Spleen (tissue), 11 donors: Measurements from ENCODE around the gene COL9A2. TPM values are rescaled to one million over a fixed set of nuclear protein-coding genes. Genes with fewer than 3 reads are reported as not detected.

Experiments used
- DNase-seq: peaks from one replicate; pipeline ENCODE4 v3.0.0-alpha.2; 2020
- H3K27ac ChIP-seq, 8 donors: fragments of 200-600 bp; sonication (generic) in 7 of 8; 1 replicate in 4 of 8; 2 replicates in 4 of 8; pipeline versions ENCODE4 v1.5.0 to v1.8.0; 2016 to 2021; ENCODE audit warnings: inconsistent platforms in 4 of 8, mild to moderate bottlenecking in 4 of 8, moderate library complexity in 1 of 8
- H3K27me3 ChIP-seq, 7 donors: fragments of 200-600 bp; sonication (generic) in 6 of 7; replicated peaks in 1 of 7; 1 replicate in 4 of 7; 2 replicates in 3 of 7; pipeline versions ENCODE4 v1.5.0 to v1.8.0; 2016 to 2021; ENCODE audit warnings: inconsistent platforms in 3 of 7, mild to moderate bottlenecking in 1 of 7
- H3K36me3 ChIP-seq, 6 donors: fragments of 200-600 bp; sonication (generic) in 5 of 6; 1 replicate in 4 of 6; 2 replicates in 2 of 6; pipeline versions ENCODE4 v1.5.0 to v1.8.0; 2016 to 2021; ENCODE audit warnings: inconsistent platforms in 2 of 6
- H3K4me1 ChIP-seq, 6 donors: fragments of 200-600 bp; sonication (generic) in 5 of 6; 1 replicate in 3 of 6; 2 replicates in 3 of 6; pipeline versions ENCODE4 v1.5.0 to v1.8.0; 2016 to 2021; ENCODE audit warnings: inconsistent platforms in 3 of 6
- H3K4me3 ChIP-seq, 8 donors: fragments of 200-600 bp; sonication (generic) in 7 of 8; 1 replicate in 4 of 8; 2 replicates in 4 of 8; pipeline versions ENCODE4 v1.5.0 to v1.8.0; 2016 to 2021; ENCODE audit warnings: inconsistent platforms in 4 of 8, mild to moderate bottlenecking in 4 of 8, moderate library complexity in 2 of 8
- H3K9me3 ChIP-seq, 8 donors: fragments of 200-600 bp; sonication (generic) in 7 of 8; 1 replicate in 4 of 8; 2 replicates in 4 of 8; pipeline versions ENCODE4 v1.5.0 to v1.8.0; 2016 to 2021; ENCODE audit warnings: inconsistent platforms in 4 of 8
- POLR2A ChIP-seq, 3 donors: fragments of 450-650 bp; IDR thresholded peaks; one replicate each; pipeline ENCODE4 v1.5.1; 2017; ENCODE audit warnings: antibody characterized with exemption in 3 of 3, mild to moderate bottlenecking in 1 of 3
- POLR2AphosphoS5 ChIP-seq, 3 donors: sonication (generic); formaldehyde crosslinking; IDR thresholded peaks; one replicate each; pipeline ENCODE4 v1.5.1; 2017; ENCODE audit warnings: antibody characterized with exemption in 3 of 3
- WGBS, 5 donors: extraction: QIAGEN DNeasy Blood & Tissue Kit in 3 of 5; methylation state at CpG; one replicate each; pipeline versions ENCODE4 v1.1.5 to v1.1.7; 2013 to 2018; 5-methylcytosine and 5-hydroxymethylcytosine counted together
- intact Hi-C: fragments of 100-400 bp; cut with DNase I; formaldehyde crosslinking; loops from one replicate; pipeline ENCODE4 v1.15.0; 2023; ENCODE audit warnings: low total_unique reads
- polyA plus RNA-seq, 3 donors: library from polyadenylated mRNA; stranded (reverse); fragments of 200-250 nt; gene quantifications; one replicate each; pipeline ENCODE4 v1.2.1, GENCODE V29; 2013
- total RNA-seq, 7 donors: library from RNA; depleted of rRNA in 3 of 7; stranded (reverse); fragments of >200 nt in 3 of 7; fragmentation: NEBNext Ultra II Directional in 4 of 7; extraction: Animal tissue kit (Norgen Biotek cat#: 25700) in 4 of 7; gene quantifications; one replicate each; pipeline versions ENCODE4 v1.1.0 to v1.2.1, GENCODE V29; 2016 to 2021
- TF ChIP-seq, protein P1 (sequence below), 11 experiments: fragments of 200-600 bp in 7 of 11; fragments of 450-650 bp in 4 of 11; sonication (generic) in 4 of 11; IDR thresholded peaks in 8 of 11; conservative IDR thresholded peaks in 3 of 11; 1 replicate in 7 of 11; 2 replicates in 4 of 11; pipeline versions ENCODE4 v1.4.0 to v1.8.0; 2016 to 2021; ENCODE audit warnings: antibody characterized with exemption in 11 of 11, inconsistent platforms in 4 of 11, mild to moderate bottlenecking in 1 of 11
- donor health status: healthy with polysubstance abuse.
- donor health status: DM: no; HTN: no; CAD: no; lungs with moderate emphysema.
- donor health status: DM: no; HTN: no; CAD: no.
- donor health status: Bipolar disorder and iron deficiency.
- donor health status: healthy.
- donor health status: DM: no; HTN: no; CAD: no.
- donor health status: DM: yes; HTN: yes; CAD: no.

Gene COL9A2
- total and polyA plus RNA-seq, 10 donors: 3.1 to 17.8 (median 7.8) TPM

DNA sequence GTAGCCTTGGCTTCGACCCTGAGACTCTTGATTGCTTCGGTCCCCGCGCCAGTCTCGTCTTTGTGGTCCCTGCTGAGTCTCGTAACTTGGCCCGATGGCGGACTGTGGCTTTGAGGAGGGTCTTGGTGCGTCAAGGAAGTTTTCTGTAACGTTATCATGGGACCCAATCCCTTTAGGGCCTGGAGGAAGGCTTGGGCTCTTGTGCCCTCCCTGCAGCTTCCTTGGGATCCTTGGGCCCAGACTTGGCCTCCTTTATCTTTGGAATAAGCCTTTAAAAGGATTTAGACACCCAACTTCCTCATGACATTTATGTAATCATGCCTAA lies 58.7 kb downstream of the COL9A2 start:
- Histone ChIP-seq H3K27me3 (no peaks in the 10 kb centered on the region), H3K4me3 (peak overlapping the region; percentile 72 to 98 (median 93)), H3K27ac (peak overlapping the region; percentile 91 to 98 (median 94)), H3K4me1 (peaks cover 24 to 75% (median 50%) of the 10 kb centered on the region in 6 donors), H3K36me3 (peaks cover 0 to 41% (median 31%) of the 10 kb centered on the region in 6 donors), H3K9me3 (no peaks in the 10 kb centered on the region)
- 0 to 2% (median 0%) methylated on average over 3 to 10 of the region's 10 CpGs for WGBS, 5 donors
- DNase-seq: no peak
- TF ChIP-seq POLR2A (IDR thresholded peaks at IDR 0.05): no peak
- TF ChIP-seq POLR2AphosphoS5 (IDR thresholded peaks at IDR 0.05): no peak
- TF ChIP-seq, protein P1, sequence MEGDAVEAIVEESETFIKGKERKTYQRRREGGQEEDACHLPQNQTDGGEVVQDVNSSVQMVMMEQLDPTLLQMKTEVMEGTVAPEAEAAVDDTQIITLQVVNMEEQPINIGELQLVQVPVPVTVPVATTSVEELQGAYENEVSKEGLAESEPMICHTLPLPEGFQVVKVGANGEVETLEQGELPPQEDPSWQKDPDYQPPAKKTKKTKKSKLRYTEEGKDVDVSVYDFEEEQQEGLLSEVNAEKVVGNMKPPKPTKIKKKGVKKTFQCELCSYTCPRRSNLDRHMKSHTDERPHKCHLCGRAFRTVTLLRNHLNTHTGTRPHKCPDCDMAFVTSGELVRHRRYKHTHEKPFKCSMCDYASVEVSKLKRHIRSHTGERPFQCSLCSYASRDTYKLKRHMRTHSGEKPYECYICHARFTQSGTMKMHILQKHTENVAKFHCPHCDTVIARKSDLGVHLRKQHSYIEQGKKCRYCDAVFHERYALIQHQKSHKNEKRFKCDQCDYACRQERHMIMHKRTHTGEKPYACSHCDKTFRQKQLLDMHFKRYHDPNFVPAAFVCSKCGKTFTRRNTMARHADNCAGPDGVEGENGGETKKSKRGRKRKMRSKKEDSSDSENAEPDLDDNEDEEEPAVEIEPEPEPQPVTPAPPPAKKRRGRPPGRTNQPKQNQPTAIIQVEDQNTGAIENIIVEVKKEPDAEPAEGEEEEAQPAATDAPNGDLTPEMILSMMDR (IDR thresholded peaks at IDR 0.05 in 8 of 11, conservative IDR thresholded peaks at IDR 0.05 in 3 of 11): no peak
- intact Hi-C loops: no loop called here

DNA sequence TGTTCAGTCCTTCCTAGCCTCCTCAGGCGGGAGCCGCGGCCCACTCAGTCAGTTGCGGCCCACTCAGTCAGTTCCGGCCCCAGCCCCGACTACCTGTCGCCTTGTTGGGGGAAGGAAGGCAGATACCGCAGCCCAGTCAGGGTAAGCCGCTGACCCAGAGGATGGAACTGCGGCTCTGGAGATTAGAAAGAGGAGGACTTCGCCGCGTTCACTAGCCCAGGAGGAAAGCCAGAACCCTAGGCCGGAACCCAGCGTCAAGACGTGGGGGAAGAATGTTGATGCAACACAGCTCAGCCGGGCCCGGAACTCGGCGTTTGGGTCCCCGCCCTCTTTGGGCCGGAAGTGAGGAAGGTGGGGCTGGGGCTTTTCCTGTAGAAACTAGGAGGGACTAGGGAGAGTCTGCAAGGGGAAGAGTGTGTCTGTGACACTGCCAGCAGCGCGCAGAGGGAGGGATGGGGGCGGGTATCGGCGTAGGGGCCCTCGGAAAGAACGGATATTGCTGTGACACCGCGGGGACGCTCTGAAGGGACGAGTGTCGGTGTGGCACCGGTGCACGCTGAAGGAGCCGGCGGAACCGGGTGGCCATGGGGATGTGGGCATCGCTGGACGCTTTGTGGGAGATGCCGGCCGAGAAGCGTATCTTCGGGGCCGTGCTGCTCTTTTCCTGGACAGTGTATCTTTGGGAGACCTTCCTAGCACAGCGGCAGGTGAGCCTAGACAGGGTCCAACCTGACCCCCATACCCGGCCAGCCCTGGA lies 59.2 kb downstream of the COL9A2 start, which contains the start of gene ZMPSTE24:
ZMPSTE24 (plus strand) TSS at position 549 of the 757 bp plus-strand sequence; CDS start at position 585, 36 bp downstream.
- intact Hi-C loops: no loop called here
- H3K27me3 ChIP-seq: no peaks in the 10 kb centered on the region
- H3K36me3 ChIP-seq: peaks cover 0 to 36% (median 25%) of the 10 kb centered on the region in 6 donors
- WGBS, 5 donors: 0% methylated on average over 35 to 48 of the region's 48 CpGs
- H3K27ac ChIP-seq: peak within 1 kb of the TSS; percentile 91 to 98 (median 94)
- peak in 2 of 3 donors; percentile 7 to 63 for TF ChIP-seq POLR2A (IDR thresholded peaks at IDR 0.05)
- TF ChIP-seq, protein P1 (IDR thresholded peaks at IDR 0.05 in 8 of 11, conservative IDR thresholded peaks at IDR 0.05 in 3 of 11): peak in 2 of 11 experiments; percentile 20 to 31
- peak; percentile 85 to 91 (median 86) for TF ChIP-seq POLR2AphosphoS5 (IDR thresholded peaks at IDR 0.05)
- peak; percentile 97 for DNase-seq
- H3K9me3 ChIP-seq: no peaks in the 10 kb centered on the region
- H3K4me3 ChIP-seq: peak within 1 kb of the TSS; percentile 72 to 98 (median 93)
- H3K4me1 ChIP-seq: peaks cover 24 to 70% (median 45%) of the 10 kb centered on the region in 6 donors

DNA sequence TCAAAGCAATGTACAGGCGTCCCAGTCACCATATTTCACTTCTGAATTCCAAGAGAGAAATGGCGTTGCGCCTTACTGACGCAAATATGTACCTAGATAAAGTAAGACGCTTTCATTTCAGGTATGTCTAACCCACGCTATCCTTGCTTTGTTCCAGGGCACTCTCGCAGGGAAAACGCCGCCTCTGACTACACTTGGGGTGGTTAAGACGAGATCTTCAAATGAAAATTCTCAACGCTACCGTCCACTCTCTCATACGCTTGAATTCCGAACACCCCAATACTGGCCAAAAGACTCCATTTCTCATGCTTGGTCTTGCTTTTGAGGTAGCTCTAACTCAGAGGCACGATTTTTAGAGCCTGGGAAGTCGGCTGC lies 59.8 kb downstream of the COL9A2 start:
- H3K4me1 ChIP-seq: peaks cover 24 to 66% (median 44%) of the 10 kb centered on the region in 6 donors
- DNase-seq: no peak
- intact Hi-C loops: no loop called here

More for the DNA sequence above, 59.8 kb downstream of the COL9A2 start:
- Histone ChIP-seq H3K36me3 (peaks cover 0 to 30% (median 20%) of the 10 kb centered on the region in 6 donors), H3K27me3 (no peaks in the 10 kb centered on the region), H3K9me3 (no peaks in the 10 kb centered on the region), H3K27ac (peak overlapping the region; percentile 91 to 98 (median 94)), H3K4me3 (peak overlapping the region; percentile 72 to 98 (median 93))
- TF ChIP-seq POLR2AphosphoS5 (IDR thresholded peaks at IDR 0.05) (no peak), POLR2A (IDR thresholded peaks at IDR 0.05) (no peak)
- TF ChIP-seq, protein P1 (IDR thresholded peaks at IDR 0.05 in 8 of 11, conservative IDR thresholded peaks at IDR 0.05 in 3 of 11): no peak
- 0 to 2% (median 1%) methylated on average over 16 of the region's 16 CpGs for WGBS, 5 donors
